Progenitor cell of endocrine pancreas (in vitro differentiated cells): ENCODE data around the gene CCM2. TPM values are rescaled to one million over a fixed set of nuclear protein-coding genes. Genes with fewer than 3 reads are reported as not detected.

ENCODE experiments used
- DNase-seq: peaks from one replicate; pipeline ENCODE4 v3.0.0; 2021; ENCODE audit warnings: low spot score; ENCODE audit not compliant: unreplicated experiment
- H3K27ac Mint-ChIP-seq: 2 replicates; pipeline ENCODE4 v1.8.0; 2021; ENCODE audit warnings: mild to moderate bottlenecking, moderate library complexity, mixed read lengths
- H3K27me3 Mint-ChIP-seq: 2 replicates; pipeline ENCODE4 v1.8.0; 2021; ENCODE audit warnings: mixed read lengths
- H3K36me3 Mint-ChIP-seq: 2 replicates; pipeline ENCODE4 v1.8.0; 2022; ENCODE audit warnings: mixed read lengths; ENCODE audit not compliant: insufficient read depth
- H3K4me1 Mint-ChIP-seq: 2 replicates; pipeline ENCODE4 v1.8.0; 2021; ENCODE audit warnings: low read depth, mixed read lengths
- H3K4me3 Mint-ChIP-seq: 2 replicates; pipeline ENCODE4 v1.8.0; 2021; ENCODE audit warnings: low read depth, mild to moderate bottlenecking, moderate library complexity, mixed read lengths
- H3K9me3 Mint-ChIP-seq: 2 replicates; pipeline ENCODE4 v1.8.0; 2021; ENCODE audit warnings: low read depth, mixed read lengths
- CTCF ChIP-seq: fragments of 200-600 bp; sonication (generic); IDR thresholded peaks from one replicate; pipeline ENCODE4 v1.5.0; 2021; ENCODE audit warnings: antibody characterized with exemption, mild to moderate bottlenecking; ENCODE audit not compliant: unreplicated experiment
- total RNA-seq: library from RNA; stranded (reverse); gene quantifications from 2 replicates; pipeline ENCODE4 v1.2.1, GENCODE V29; 2021

The CCM2 gene
- total RNA-seq, 1 donor from 2014 or later, result 43.0 TPM

- no peak for DNase-seq
- Mint-ChIP-seq H3K4me3 (no peak overlapping the region), H3K4me1 (no peaks in the 10 kb centered on the region), H3K27ac (no peak overlapping the region), H3K27me3 (no peaks in the 10 kb centered on the region), H3K9me3 (no peaks in the 10 kb centered on the region), H3K36me3 (peaks cover 6% of the 10 kb centered on the region)
- no peak for TF ChIP-seq CTCF
These were observed 22.1 kb upstream of the CCM2 start for GRCh38 chr7:44977959-44978335.

- Mint-ChIP-seq H3K4me3 (no peak within 1 kb of the TSS), H3K4me1 (no peaks in the 10 kb centered on the region), H3K36me3 (peaks cover 9% of the 10 kb centered on the region), H3K9me3 (no peaks in the 10 kb centered on the region), H3K27ac (peak within 1 kb of the TSS; percentile 64), H3K27me3 (no peaks in the 10 kb centered on the region)
- DNase-seq, result no peak
- TF ChIP-seq CTCF, result no peak
These were observed 21.3 kb upstream of the CCM2 start, which contains the start of gene MYO1G for GRCh38 chr7:44978511-44979366. Gene MYO1G, minus strand, starts transcription at chr7:44979015. Its CDS starts 54 bp downstream, at chr7:44978961.

- no peaks in the 10 kb centered on the region for H3K27me3 Mint-ChIP-seq
- H3K9me3 Mint-ChIP-seq, result no peaks in the 10 kb centered on the region
- H3K4me3 Mint-ChIP-seq, result no peak overlapping the region
- peaks cover 9% of the 10 kb centered on the region for H3K36me3 Mint-ChIP-seq
- H3K27ac Mint-ChIP-seq, result peak overlapping the region; percentile 64
- no peak for DNase-seq
- peaks cover 5% of the 10 kb centered on the region for H3K4me1 Mint-ChIP-seq
- no peak for TF ChIP-seq CTCF
These were observed 20.3 kb upstream of the CCM2 start for GRCh38 chr7:44979481-44980392.

GRCh38 chr7:44980393-44981034 is 19.5 kb upstream of the CCM2 start:
- peaks cover 11% of the 10 kb centered on the region for H3K36me3 Mint-ChIP-seq
- peak overlapping the region; percentile 10 for H3K27ac Mint-ChIP-seq
- no peak overlapping the region for H3K4me3 Mint-ChIP-seq
- H3K9me3 Mint-ChIP-seq, result no peaks in the 10 kb centered on the region
- H3K27me3 Mint-ChIP-seq, result no peaks in the 10 kb centered on the region
- no peak for TF ChIP-seq CTCF
- peaks cover 13% of the 10 kb centered on the region for H3K4me1 Mint-ChIP-seq
- no peak for DNase-seq
